ENCODE data around the gene MAP3K20. TPM values are rescaled to one million over a fixed set of nuclear protein-coding genes. Genes with fewer than 3 reads are reported as not detected.
"Not testable (repeated sequence)": the region's sequence is repeated elsewhere in the genome, so short reads cannot be mapped to it uniquely, and the experiment has no call there.

Gene MAP3K20
- total RNA-seq, 1 donor from 2014 or later = 23.5 TPM

DNA sequence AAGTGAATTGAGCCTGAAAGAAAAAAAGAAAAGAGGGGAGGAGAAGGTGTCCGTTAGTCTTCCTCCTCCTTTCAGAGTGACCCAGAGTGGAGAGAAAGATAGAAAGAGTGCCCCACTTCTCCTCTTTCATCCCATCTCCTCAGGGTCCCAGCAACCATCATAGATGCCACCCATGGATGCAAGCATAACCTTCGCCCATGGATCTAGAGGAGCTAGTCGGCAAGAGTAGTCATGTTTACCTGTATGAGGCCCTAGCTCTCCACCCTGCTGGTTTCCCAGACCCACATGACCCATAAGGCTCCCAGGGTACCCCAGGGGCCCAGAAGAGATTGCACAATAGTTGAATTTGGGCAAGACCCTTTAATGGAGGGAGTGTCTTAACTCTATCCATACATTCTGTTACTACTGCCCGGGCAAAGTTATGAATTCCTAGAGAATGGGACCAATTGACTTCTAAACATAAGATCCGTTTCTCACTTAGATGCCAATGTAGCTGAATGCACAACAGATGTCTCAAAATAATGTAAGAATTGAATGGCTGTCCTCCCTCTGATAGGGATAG is 223.0 kb downstream of the MAP3K20 start:
- no peak for TF ChIP-seq CTCF (conservative IDR thresholded peaks at IDR 0.05)
- H3K4me3 Mint-ChIP-seq = no peak overlapping the region
- peaks cover 4% of the 10 kb centered on the region for H3K36me3 Mint-ChIP-seq
- H3K27me3 Mint-ChIP-seq = no peaks in the 10 kb centered on the region
- no peaks in the 10 kb centered on the region for H3K4me1 Mint-ChIP-seq (ENCODE audit: unreplicated experiment)
- H3K27ac Mint-ChIP-seq = no peak overlapping the region
- peaks cover 17% of the 10 kb centered on the region for H3K9me3 Mint-ChIP-seq
- no peak for DNase-seq (ENCODE audit: extremely low spot score, unreplicated experiment)

GRCh38 chr2:173299764-173300163 is 224.1 kb downstream of the MAP3K20 start:
- H3K4me3 Mint-ChIP-seq = no peak overlapping the region
- H3K4me1 Mint-ChIP-seq (ENCODE audit: unreplicated experiment) = no peaks in the 10 kb centered on the region
- peaks cover 17% of the 10 kb centered on the region for H3K9me3 Mint-ChIP-seq
- DNase-seq (ENCODE audit: extremely low spot score, unreplicated experiment) = no peak
- no peaks in the 10 kb centered on the region for H3K27me3 Mint-ChIP-seq
- TF ChIP-seq CTCF (conservative IDR thresholded peaks at IDR 0.05) = no peak
- H3K27ac Mint-ChIP-seq = no peak overlapping the region
- peaks cover 4% of the 10 kb centered on the region for H3K36me3 Mint-ChIP-seq

DNA sequence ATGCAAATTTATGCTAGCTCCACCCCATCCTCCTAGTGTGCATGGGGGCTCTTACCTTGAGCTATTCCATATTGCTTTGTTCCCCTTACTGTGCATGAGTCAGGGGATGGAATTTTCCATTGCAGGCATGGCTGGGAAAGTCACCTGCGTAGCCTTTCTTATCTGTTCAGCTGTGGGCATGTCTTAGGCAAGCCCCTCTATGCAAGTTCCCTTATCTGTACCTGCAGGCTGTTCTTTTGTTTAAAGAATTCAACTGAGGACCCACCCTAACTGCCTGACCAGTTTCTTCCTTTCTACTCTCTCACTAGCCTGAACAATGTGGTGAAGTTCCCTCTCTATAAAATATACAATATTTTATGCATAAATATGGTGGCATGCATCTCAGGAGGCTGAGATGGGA is 224.8 kb downstream of the MAP3K20 start:
- no peak for DNase-seq (ENCODE audit: extremely low spot score, unreplicated experiment)
- Mint-ChIP-seq H3K4me3 (no peak overlapping the region), H3K4me1 (ENCODE audit: unreplicated experiment) (no peaks in the 10 kb centered on the region), H3K9me3 (peaks cover 17% of the 10 kb centered on the region), H3K27me3 (no peaks in the 10 kb centered on the region), H3K36me3 (peaks cover 4% of the 10 kb centered on the region), H3K27ac (no peak overlapping the region)
- TF ChIP-seq CTCF (conservative IDR thresholded peaks at IDR 0.05) = no peak

DNA sequence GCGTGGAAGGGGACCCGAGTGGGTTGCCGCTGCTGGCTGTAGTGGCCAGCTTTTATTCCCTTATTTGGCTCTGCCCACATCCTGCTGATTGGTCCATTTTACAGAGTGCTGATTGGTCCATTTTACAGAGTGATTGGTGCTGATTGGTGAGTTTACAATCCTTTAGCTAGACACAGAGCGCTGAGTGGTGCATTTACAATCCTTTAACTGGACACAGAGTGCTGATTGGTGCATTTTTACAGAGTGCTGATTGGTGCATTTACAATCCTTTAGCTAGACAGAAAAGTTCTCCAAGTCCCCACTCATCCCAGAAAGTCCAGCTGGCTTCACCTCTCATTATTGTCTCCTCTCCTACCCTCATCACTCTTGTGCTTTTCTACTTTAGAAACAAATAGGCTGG is 225.9 kb downstream of the MAP3K20 start:
- DNase-seq (ENCODE audit: extremely low spot score, unreplicated experiment); H3K27ac Mint-ChIP-seq; H3K27me3 Mint-ChIP-seq; H3K4me3 Mint-ChIP-seq; H3K36me3 Mint-ChIP-seq; H3K4me1 Mint-ChIP-seq (ENCODE audit: unreplicated experiment): not testable (repeated sequence)
- H3K9me3 Mint-ChIP-seq = peaks cover 18% of the 10 kb centered on the region

GRCh38 chr2:173305303-173305702 is 229.7 kb downstream of the MAP3K20 start:
- no peak for DNase-seq (ENCODE audit: extremely low spot score, unreplicated experiment)
- Mint-ChIP-seq H3K27ac (no peak overlapping the region), H3K27me3 (no peaks in the 10 kb centered on the region), H3K9me3 (peaks cover 16% of the 10 kb centered on the region), H3K4me1 (ENCODE audit: unreplicated experiment) (peaks cover 4% of the 10 kb centered on the region), H3K36me3 (peaks cover 4% of the 10 kb centered on the region), H3K4me3 (no peak overlapping the region)
- TF ChIP-seq CTCF (conservative IDR thresholded peaks at IDR 0.05) = no peak

- no peak for DNase-seq (ENCODE audit: extremely low spot score, unreplicated experiment)
These were observed 231.6 kb downstream of the MAP3K20 start for GRCh38 chr2:173307293-173307692.

DNA sequence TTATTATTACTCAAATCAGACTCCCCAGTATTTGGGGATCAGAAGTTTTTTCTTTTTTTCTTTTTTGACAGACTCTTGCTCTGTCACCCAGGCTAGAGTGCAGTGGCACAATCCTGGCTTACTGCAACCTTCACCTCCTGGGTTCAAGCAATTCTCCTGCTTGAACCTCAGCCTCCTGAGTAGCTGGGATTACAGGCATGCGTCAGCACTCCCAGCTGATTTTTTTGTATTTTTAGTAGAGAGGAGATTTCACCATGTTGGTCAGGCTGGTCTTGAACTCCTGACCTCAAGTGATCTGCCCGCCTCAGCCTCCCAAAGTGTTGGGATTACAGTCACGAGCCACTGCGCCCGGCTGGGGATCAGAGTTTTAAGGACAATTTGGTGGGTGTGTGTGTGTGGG is 233.7 kb downstream of the MAP3K20 start:
- H3K27me3 Mint-ChIP-seq; H3K4me1 Mint-ChIP-seq (ENCODE audit: unreplicated experiment); H3K4me3 Mint-ChIP-seq; H3K27ac Mint-ChIP-seq; H3K36me3 Mint-ChIP-seq; DNase-seq (ENCODE audit: extremely low spot score, unreplicated experiment): not testable (repeated sequence)
- H3K9me3 Mint-ChIP-seq = peaks cover 11% of the 10 kb centered on the region

More at GRCh38 chr2:173307293-173307692, 231.6 kb downstream of the MAP3K20 start:
- Mint-ChIP-seq H3K27ac (no peak overlapping the region), H3K9me3 (peaks cover 11% of the 10 kb centered on the region), H3K27me3 (no peaks in the 10 kb centered on the region), H3K36me3 (no peaks in the 10 kb centered on the region), H3K4me1 (ENCODE audit: unreplicated experiment) (peaks cover 4% of the 10 kb centered on the region), H3K4me3 (no peak overlapping the region)
- TF ChIP-seq CTCF (conservative IDR thresholded peaks at IDR 0.05) = no peak

Data from type B pancreatic cell (in vitro differentiated cells).